HEK293 (cell line): ENCODE measurements around the gene ZNF860.

Source experiments
- CTCF ChIA-PET: fragments of 350-600 bp; formaldehyde crosslinking; extraction: SDS; loops from one replicate; lab custom pipeline; 2021; ENCODE audit warnings: antibody characterized with exemption; lab: Yijun Ruan, JAX
- POLR2A ChIA-PET: fragments of 300-600 bp; formaldehyde crosslinking; extraction: SDS; loops from one replicate; lab custom pipeline; 2020; ENCODE audit warnings: antibody characterized with exemption, inconsistent platforms; lab: Yijun Ruan, JAX
- H3K27ac ChIP-seq: fragments of 200-500 bp; sonication (Bioruptor generic); 2 replicates; pipeline ENCODE4 v1.5.1; 2014; ENCODE audit warnings: low read depth, low read length, control low read depth, inconsistent platforms; ENCODE audit errors: extremely low read depth
- H3K36me3 ChIP-seq, 2 experiments: fragments of 200-500 bp in 1 of 2; sonication (Bioruptor generic) in 1 of 2; 1 replicate in 1 of 2; 2 replicates in 1 of 2; pipeline ENCODE4 v1.5.1; 2014 to 2017; ENCODE audit warnings: inconsistent platforms in 2 of 2, low read length in 2 of 2; ENCODE audit not compliant: control insufficient read depth in 2 of 2, insufficient read depth in 1 of 2
- H3K4me1 ChIP-seq: fragments of 200-500 bp; sonication (Bioruptor generic); 2 replicates; pipeline ENCODE4 v1.5.1; 2014; ENCODE audit warnings: mild to moderate bottlenecking, low read length, inconsistent platforms; ENCODE audit not compliant: control insufficient read depth, insufficient read depth
- H3K4me3 ChIP-seq: 2 replicates; pipeline ENCODE4 v1.5.1; 2011; ENCODE audit warnings: low read depth, mild to moderate bottlenecking, control low read depth, low read length, moderate library complexity
- H3K9me3 ChIP-seq: fragments of 200-500 bp; sonication (Bioruptor generic); 2 replicates; pipeline ENCODE4 v1.5.1; 2014; ENCODE audit warnings: low read depth, low read length, inconsistent platforms; ENCODE audit not compliant: control insufficient read depth, insufficient read depth
- GFI1B ChIP-seq: fragments of 450-650 bp; formaldehyde crosslinking; IDR thresholded peaks from 2 replicates; pipeline ENCODE4 v1.5.1; 2016; ENCODE audit warnings: missing biosample characterization, missing genetic modification characterization
- KLF16 ChIP-seq: fragments of 450-650 bp; formaldehyde crosslinking; IDR thresholded peaks from 2 replicates; pipeline ENCODE4 v1.5.1; 2017; ENCODE audit warnings: missing biosample characterization, missing genetic modification characterization
- SP7 ChIP-seq: fragments of 450-650 bp; formaldehyde crosslinking; IDR thresholded peaks from 2 replicates; pipeline ENCODE4 v1.5.1; 2016; ENCODE audit warnings: missing biosample characterization, missing genetic modification characterization
- YY1 ChIP-seq: fragments of 450-650 bp; formaldehyde crosslinking; IDR thresholded peaks from 2 replicates; pipeline ENCODE4 v1.5.1; 2018; ENCODE audit warnings: missing biosample characterization, missing genetic modification characterization
- ZBTB20 ChIP-seq: fragments of 450-650 bp; formaldehyde crosslinking; IDR thresholded peaks from 2 replicates; pipeline ENCODE4 v1.5.1; 2016; ENCODE audit warnings: missing biosample characterization, missing genetic modification characterization
- ZFP3 ChIP-seq: fragments of 450-650 bp; formaldehyde crosslinking; IDR thresholded peaks from 2 replicates; pipeline ENCODE4 v1.5.1; 2016; ENCODE audit warnings: low read depth, missing biosample characterization, missing genetic modification characterization
- ZFP37 ChIP-seq: fragments of 450-650 bp; formaldehyde crosslinking; IDR thresholded peaks from 2 replicates; pipeline ENCODE4 v1.5.1; 2016; ENCODE audit warnings: missing biosample characterization, missing genetic modification characterization
- ZNF10 ChIP-seq: fragments of 450-650 bp; formaldehyde crosslinking; IDR thresholded peaks from 2 replicates; pipeline ENCODE4 v1.5.1; 2017; ENCODE audit warnings: missing biosample characterization, missing genetic modification characterization
- ZNF155 ChIP-seq: fragments of 450-650 bp; formaldehyde crosslinking; IDR thresholded peaks from 2 replicates; pipeline ENCODE4 v1.5.1; 2016; ENCODE audit warnings: missing biosample characterization, missing genetic modification characterization
- ZNF223 ChIP-seq: fragments of 450-650 bp; formaldehyde crosslinking; IDR thresholded peaks from 2 replicates; pipeline ENCODE4 v1.5.1; 2016; ENCODE audit warnings: missing biosample characterization, missing genetic modification characterization
- ZNF24 ChIP-seq: fragments of 450-650 bp; formaldehyde crosslinking; IDR thresholded peaks from 2 replicates; pipeline ENCODE4 v1.5.1; 2016; ENCODE audit warnings: missing biosample characterization, missing genetic modification characterization
- ZNF324 ChIP-seq: fragments of 450-650 bp; formaldehyde crosslinking; IDR thresholded peaks from 2 replicates; pipeline ENCODE4 v1.5.1; 2016; ENCODE audit warnings: missing biosample characterization, missing genetic modification characterization
- ZNF530 ChIP-seq: fragments of 450-650 bp; formaldehyde crosslinking; IDR thresholded peaks from 2 replicates; pipeline ENCODE4 v1.5.1; 2016; ENCODE audit warnings: low read depth, missing biosample characterization, missing genetic modification characterization
- ZNF549 ChIP-seq: fragments of 450-650 bp; IDR thresholded peaks from 2 replicates; pipeline ENCODE4 v1.5.1; 2018; ENCODE audit warnings: missing biosample characterization, missing genetic modification characterization, mild to moderate bottlenecking, inconsistent platforms, moderate library complexity
- ZNF624 ChIP-seq: fragments of 450-650 bp; formaldehyde crosslinking; IDR thresholded peaks from 2 replicates; pipeline ENCODE4 v1.5.1; 2017; ENCODE audit warnings: missing biosample characterization, missing genetic modification characterization
- ZNF645 ChIP-seq: fragments of 450-650 bp; formaldehyde crosslinking; IDR thresholded peaks from 2 replicates; pipeline ENCODE4; 2016; ENCODE audit warnings: missing biosample characterization, missing genetic modification characterization
- ZNF677 ChIP-seq: fragments of 450-650 bp; IDR thresholded peaks from 2 replicates; pipeline ENCODE4 v1.5.0; 2018; ENCODE audit warnings: missing biosample characterization, mild to moderate bottlenecking, missing genetic modification characterization, moderate library complexity
- ZNF837 ChIP-seq: fragments of 450-650 bp; formaldehyde crosslinking; IDR thresholded peaks from 2 replicates; pipeline ENCODE4 v1.5.1; 2016; ENCODE audit warnings: missing biosample characterization, missing genetic modification characterization
- TF ChIP-seq, protein P1 (sequence below): fragments of 450-650 bp; formaldehyde crosslinking; IDR thresholded peaks from 2 replicates; pipeline ENCODE4 v1.5.1; 2016; ENCODE audit warnings: missing biosample characterization, missing genetic modification characterization
- TF ChIP-seq, protein P2 (sequence below): fragments of 450-650 bp; formaldehyde crosslinking; IDR thresholded peaks from 2 replicates; pipeline ENCODE4 v1.5.1; 2016; ENCODE audit warnings: missing biosample characterization, missing genetic modification characterization, borderline replicate concordance
- TF ChIP-seq, protein P3 (sequence below): fragments of 450-650 bp; formaldehyde crosslinking; IDR thresholded peaks from 2 replicates; pipeline ENCODE4 v1.5.1; 2017; ENCODE audit warnings: missing biosample characterization, missing genetic modification characterization
- TF ChIP-seq, protein P4 (sequence below): fragments of 450-650 bp; formaldehyde crosslinking; IDR thresholded peaks from 2 replicates; pipeline ENCODE4 v1.5.1; 2016; ENCODE audit warnings: missing biosample characterization, missing genetic modification characterization

The ZNF860 gene

GRCh38 chr3:31966978-31967591, 14.5 kb upstream of the ZNF860 start:
- CTCF ChIA-PET: no interaction called here
- POLR2A ChIA-PET: no interaction called here

GRCh38 chr3:31967592-31967991, 14.0 kb upstream of the ZNF860 start:
- H3K27ac ChIP-seq: no peak overlapping the region
- TF ChIP-seq ZNF530 (tag by site-specific recombination): no peak
- TF ChIP-seq, protein P1, sequence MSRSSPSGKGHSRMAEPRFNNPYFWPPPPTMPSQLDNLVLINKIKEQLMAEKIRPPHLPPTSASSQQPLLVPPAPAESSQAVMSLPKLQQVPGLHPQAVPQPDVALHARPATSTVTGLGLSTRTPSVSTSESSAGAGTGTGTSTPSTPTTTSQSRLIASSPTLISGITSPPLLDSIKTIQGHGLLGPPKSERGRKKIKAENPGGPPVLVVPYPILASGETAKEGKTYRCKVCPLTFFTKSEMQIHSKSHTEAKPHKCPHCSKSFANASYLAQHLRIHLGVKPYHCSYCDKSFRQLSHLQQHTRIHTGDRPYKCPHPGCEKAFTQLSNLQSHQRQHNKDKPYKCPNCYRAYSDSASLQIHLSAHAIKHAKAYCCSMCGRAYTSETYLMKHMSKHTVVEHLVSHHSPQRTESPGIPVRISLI (tag by site-specific recombination): no peak
- TF ChIP-seq ZNF324: no peak
- no peak for TF ChIP-seq ZNF624 (tag by site-specific recombination)
- no peak overlapping the region for H3K4me3 ChIP-seq
- ChIA-PET POLR2A (no interaction called here), CTCF (no interaction called here)
- peaks cover 2% of the 10 kb centered on the region; the same call in 1 of the 2 replicates for H3K4me1 ChIP-seq
- no peaks in the 10 kb centered on the region for H3K36me3 ChIP-seq
- H3K9me3 ChIP-seq: no peaks in the 10 kb centered on the region

More at GRCh38 chr3:31966978-31967591, 14.5 kb upstream of the ZNF860 start:
- Histone ChIP-seq H3K27ac (no peak overlapping the region), H3K4me3 (no peak overlapping the region), H3K4me1 (peaks cover 2% of the 10 kb centered on the region; the same call in 1 of the 2 replicates), H3K9me3 (no peaks in the 10 kb centered on the region), H3K36me3 (no peaks in the 10 kb centered on the region)
- TF ChIP-seq ZFP37 (tag by site-specific recombination) (no peak), ZNF24 (no peak), ZBTB20 (no peak), ZNF549 (tag by site-specific recombination) (no peak), ZNF10 (no peak), SP7 (tag by site-specific recombination) (no peak), GFI1B (tag by site-specific recombination) (no peak), KLF16 (no peak), ZNF645 (tag by site-specific recombination) (no peak), YY1 (tag by site-specific recombination) (no peak), ZNF223 (tag by site-specific recombination) (no peak), ZNF837 (no peak), ZNF155 (no peak), ZNF677 (tag by site-specific recombination) (no peak), ZFP3 (tag by site-specific recombination) (no peak)
- TF ChIP-seq, protein P2, sequence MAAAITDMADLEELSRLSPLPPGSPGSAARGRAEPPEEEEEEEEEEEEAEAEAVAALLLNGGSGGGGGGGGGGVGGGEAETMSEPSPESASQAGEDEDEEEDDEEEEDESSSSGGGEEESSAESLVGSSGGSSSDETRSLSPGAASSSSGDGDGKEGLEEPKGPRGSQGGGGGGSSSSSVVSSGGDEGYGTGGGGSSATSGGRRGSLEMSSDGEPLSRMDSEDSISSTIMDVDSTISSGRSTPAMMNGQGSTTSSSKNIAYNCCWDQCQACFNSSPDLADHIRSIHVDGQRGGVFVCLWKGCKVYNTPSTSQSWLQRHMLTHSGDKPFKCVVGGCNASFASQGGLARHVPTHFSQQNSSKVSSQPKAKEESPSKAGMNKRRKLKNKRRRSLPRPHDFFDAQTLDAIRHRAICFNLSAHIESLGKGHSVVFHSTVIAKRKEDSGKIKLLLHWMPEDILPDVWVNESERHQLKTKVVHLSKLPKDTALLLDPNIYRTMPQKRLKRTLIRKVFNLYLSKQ (tag by site-specific recombination): no peak
- TF ChIP-seq, protein P3, sequence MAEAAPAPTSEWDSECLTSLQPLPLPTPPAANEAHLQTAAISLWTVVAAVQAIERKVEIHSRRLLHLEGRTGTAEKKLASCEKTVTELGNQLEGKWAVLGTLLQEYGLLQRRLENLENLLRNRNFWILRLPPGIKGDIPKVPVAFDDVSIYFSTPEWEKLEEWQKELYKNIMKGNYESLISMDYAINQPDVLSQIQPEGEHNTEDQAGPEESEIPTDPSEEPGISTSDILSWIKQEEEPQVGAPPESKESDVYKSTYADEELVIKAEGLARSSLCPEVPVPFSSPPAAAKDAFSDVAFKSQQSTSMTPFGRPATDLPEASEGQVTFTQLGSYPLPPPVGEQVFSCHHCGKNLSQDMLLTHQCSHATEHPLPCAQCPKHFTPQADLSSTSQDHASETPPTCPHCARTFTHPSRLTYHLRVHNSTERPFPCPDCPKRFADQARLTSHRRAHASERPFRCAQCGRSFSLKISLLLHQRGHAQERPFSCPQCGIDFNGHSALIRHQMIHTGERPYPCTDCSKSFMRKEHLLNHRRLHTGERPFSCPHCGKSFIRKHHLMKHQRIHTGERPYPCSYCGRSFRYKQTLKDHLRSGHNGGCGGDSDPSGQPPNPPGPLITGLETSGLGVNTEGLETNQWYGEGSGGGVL: no peak
- TF ChIP-seq, protein P1 (tag by site-specific recombination): no peak
- TF ChIP-seq, protein P4, sequence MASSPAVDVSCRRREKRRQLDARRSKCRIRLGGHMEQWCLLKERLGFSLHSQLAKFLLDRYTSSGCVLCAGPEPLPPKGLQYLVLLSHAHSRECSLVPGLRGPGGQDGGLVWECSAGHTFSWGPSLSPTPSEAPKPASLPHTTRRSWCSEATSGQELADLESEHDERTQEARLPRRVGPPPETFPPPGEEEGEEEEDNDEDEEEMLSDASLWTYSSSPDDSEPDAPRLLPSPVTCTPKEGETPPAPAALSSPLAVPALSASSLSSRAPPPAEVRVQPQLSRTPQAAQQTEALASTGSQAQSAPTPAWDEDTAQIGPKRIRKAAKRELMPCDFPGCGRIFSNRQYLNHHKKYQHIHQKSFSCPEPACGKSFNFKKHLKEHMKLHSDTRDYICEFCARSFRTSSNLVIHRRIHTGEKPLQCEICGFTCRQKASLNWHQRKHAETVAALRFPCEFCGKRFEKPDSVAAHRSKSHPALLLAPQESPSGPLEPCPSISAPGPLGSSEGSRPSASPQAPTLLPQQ (tag by site-specific recombination): no peak
